H1 (cell line): ENCODE measurements around the gene HNF1B. TPM values are rescaled to one million over a fixed set of nuclear protein-coding genes. Genes with fewer than 3 reads are reported as not detected.
"Not testable (repeated sequence)": the region's sequence is repeated elsewhere in the genome, so short reads cannot be mapped to it uniquely, and the experiment has no call there.

ENCODE experiments used
- CTCF ChIA-PET: fragments of 300-600 bp; sonication (Branson Sonifier 250); formaldehyde crosslinking; loops from one replicate; lab custom pipeline; 2021; ENCODE audit not compliant: partially characterized antibody; lab: Charles Lee
- POLR2A ChIA-PET: fragments of 300-600 bp; sonication (Branson Sonifier 250); formaldehyde crosslinking; loops from one replicate; lab custom pipeline; 2021; ENCODE audit warnings: inconsistent platforms; ENCODE audit not compliant: partially characterized antibody; lab: Charles Lee
- DNase-seq, 2 experiments: peaks; one replicate each; pipeline versions ENCODE4 v3.0.0 to v3.0.0-alpha.2; 2010 to 2022; ENCODE audit warnings: low spot score in 2 of 2, low read depth in 1 of 2, mixed read lengths in 1 of 2
- FAIRE-seq: peaks from 2 replicates; lab custom pipeline; 2011; peaks lifted over from hg19 to GRCh38; lab: Jason Lieb, UNC
- H2AFZ ChIP-seq: 2 replicates; pipeline ENCODE4 v1.8.1; 2012; ENCODE audit warnings: low read length, inconsistent platforms
- H2AK5ac ChIP-seq: 2 replicates; pipeline ENCODE4 v1.6.1; 2013; ENCODE audit warnings: low read depth, low read length
- H2BK120ac ChIP-seq: replicated peaks from 2 replicates; pipeline ENCODE3; 2013; ENCODE audit warnings: low read depth, low read length, inconsistent platforms
- H2BK12ac ChIP-seq: 2 replicates; pipeline ENCODE4 v1.6.1; 2013; ENCODE audit warnings: low read depth, low read length
- H2BK15ac ChIP-seq: 2 replicates; pipeline ENCODE4 v1.6.1; 2013; ENCODE audit warnings: low read length
- H2BK20ac ChIP-seq: 2 replicates; pipeline ENCODE4 v1.6.1; 2013; ENCODE audit warnings: low read length
- H2BK5ac ChIP-seq: 2 replicates; pipeline ENCODE4 v1.6.1; 2013; ENCODE audit warnings: low read depth, low read length
- H3K14ac ChIP-seq: 2 replicates; pipeline ENCODE4 v1.6.1; 2013; ENCODE audit warnings: inconsistent platforms; ENCODE audit not compliant: insufficient read length
- H3K18ac ChIP-seq: 2 replicates; pipeline ENCODE4 v1.6.1; 2013; ENCODE audit warnings: low read length; ENCODE audit errors: extremely low read depth
- H3K23ac ChIP-seq: 2 replicates; pipeline ENCODE4 v1.6.1; 2013; ENCODE audit warnings: inconsistent platforms; ENCODE audit not compliant: insufficient read length
- H3K23me2 ChIP-seq: 2 replicates; pipeline ENCODE4 v1.6.1; 2013; ENCODE audit warnings: low read depth, low read length
- H3K27ac ChIP-seq: 2 replicates; pipeline ENCODE4 v1.6.1; 2011; ENCODE audit warnings: low read depth, low read length, inconsistent platforms
- H3K27me3 ChIP-seq, 4 experiments: replicated peaks in 1 of 4; 1 replicate in 1 of 4; 2 replicates in 3 of 4; pipeline versions ENCODE4 v1.6.1 to v1.8.1; 2011 to 2013; ENCODE audit warnings: low read length in 3 of 4, mild to moderate bottlenecking in 3 of 4, inconsistent platforms in 2 of 4, mixed read lengths in 2 of 4, moderate library complexity in 1 of 4; ENCODE audit not compliant: control insufficient read depth in 3 of 4, insufficient read depth in 3 of 4; ENCODE audit errors: extremely low read depth in 1 of 4
- H3K36me3 ChIP-seq, 4 experiments: 2 replicates each; pipeline versions ENCODE4 v1.6.1 to v1.8.1; 2011 to 2013; ENCODE audit warnings: mild to moderate bottlenecking in 4 of 4, low read length in 3 of 4, moderate library complexity in 2 of 4, control low read depth in 1 of 4, inconsistent platforms in 1 of 4; ENCODE audit not compliant: insufficient read depth in 4 of 4, control insufficient read depth in 2 of 4
- H3K4ac ChIP-seq: replicated peaks from 2 replicates; pipeline ENCODE3; 2013; ENCODE audit warnings: low read length, low read depth, mixed read lengths, inconsistent platforms; ENCODE audit not compliant: insufficient read length
- H3K4me1 ChIP-seq, 4 experiments: replicated peaks in 1 of 4; 1 replicate in 1 of 4; 2 replicates in 3 of 4; pipeline versions ENCODE4 v1.6.1 to v1.8.1; 2011 to 2013; ENCODE audit warnings: low read length in 3 of 4, inconsistent platforms in 2 of 4, mixed read lengths in 1 of 4; ENCODE audit not compliant: insufficient read depth in 4 of 4, control insufficient read depth in 3 of 4
- H3K4me2 ChIP-seq, 2 experiments: 2 replicates each; pipeline versions ENCODE4 v1.6.1 to v1.8.1; 2011 to 2013; ENCODE audit warnings: low read depth in 2 of 2, low read length in 2 of 2, control low read depth in 1 of 2, inconsistent platforms in 1 of 2, mild to moderate bottlenecking in 1 of 2; ENCODE audit not compliant: insufficient read depth in 1 of 2
- H3K4me3 ChIP-seq, 4 experiments: fragments of 200-600, 300-600 bp in 1 of 4; sonication (generic), shearing (Covaris generic), sonication (Bioruptor Twin) in 1 of 4; 2 replicates each; pipeline versions ENCODE4 v1.5.1 to v1.8.1; 2011 to 2016; ENCODE audit warnings: low read length in 4 of 4, low read depth in 3 of 4, control low read depth in 2 of 4, inconsistent platforms in 2 of 4, mild to moderate bottlenecking in 2 of 4, mixed read lengths in 1 of 4, moderate library complexity in 1 of 4; ENCODE audit not compliant: insufficient read depth in 2 of 4; ENCODE audit errors: extremely low read depth in 1 of 4
- H3K56ac ChIP-seq: replicated peaks from 2 replicates; pipeline ENCODE3; 2013; ENCODE audit warnings: low read depth, mild to moderate bottlenecking, mixed read lengths, low read length, inconsistent platforms; ENCODE audit not compliant: insufficient read length
- H3K79me1 ChIP-seq: 2 replicates; pipeline ENCODE4 v1.6.1; 2013; ENCODE audit warnings: low read depth, low read length, control low read depth
- H3K79me2 ChIP-seq, 2 experiments: 2 replicates each; pipeline versions ENCODE4 v1.6.1 to v1.8.1; 2012 to 2013; ENCODE audit warnings: low read length in 2 of 2, mild to moderate bottlenecking in 2 of 2, inconsistent platforms in 1 of 2; ENCODE audit not compliant: insufficient read depth in 2 of 2, control insufficient read depth in 1 of 2
- H3K9ac ChIP-seq, 4 experiments: replicated peaks in 1 of 4; 1 replicate in 1 of 4; 2 replicates in 3 of 4; pipeline versions ENCODE4 v1.6.1 to v1.8.1; 2011 to 2013; ENCODE audit warnings: low read depth in 3 of 4, low read length in 3 of 4, control low read depth in 2 of 4, mild to moderate bottlenecking in 2 of 4, moderate library complexity in 2 of 4, inconsistent platforms in 1 of 4; ENCODE audit errors: extremely low read depth in 1 of 4
- H3K9me3 ChIP-seq, 2 experiments: 2 replicates each; pipeline versions ENCODE4 v1.6.1 to v1.8.1; 2012 to 2013; ENCODE audit warnings: mild to moderate bottlenecking in 2 of 2, moderate library complexity in 2 of 2, control low read depth in 1 of 2, inconsistent platforms in 1 of 2, low read depth in 1 of 2, low read length in 1 of 2, mixed read lengths in 1 of 2; ENCODE audit not compliant: insufficient read depth in 2 of 2
- H4K20me1 ChIP-seq, 2 experiments: replicated peaks in 1 of 2; 2 replicates each; pipeline versions ENCODE3 to v1.8.1; 2011 to 2013; ENCODE audit warnings: inconsistent platforms in 2 of 2, low read length in 2 of 2, mild to moderate bottlenecking in 1 of 2; ENCODE audit not compliant: insufficient read depth in 2 of 2, control insufficient read depth in 1 of 2
- H4K5ac ChIP-seq: 2 replicates; pipeline ENCODE4 v1.6.1; 2013; ENCODE audit warnings: low read length, low read depth, mixed read lengths, inconsistent platforms; ENCODE audit not compliant: insufficient read length
- H4K8ac ChIP-seq: 2 replicates; pipeline ENCODE4 v1.8.0; 2013; ENCODE audit warnings: mild to moderate bottlenecking, moderate library complexity, low read length, inconsistent platforms; ENCODE audit not compliant: insufficient read depth; ENCODE audit errors: extremely low read depth
- H4K91ac ChIP-seq: replicated peaks from 2 replicates; pipeline ENCODE3; 2013; ENCODE audit warnings: low read length, mixed read lengths, inconsistent platforms; ENCODE audit not compliant: insufficient read length
- WGBS, 2 experiments: shearing (Covaris generic) in 1 of 2; methylation state at CpG; one replicate each; pipeline versions ENCODE4 v1.1.6 to v1.1.7; 2013 to 2015; ENCODE audit warnings: low lambda C conversion rate in 2 of 2, mixed read lengths in 2 of 2, inconsistent platforms in 1 of 2, low coverage in 1 of 2, missing lambda C conversion rate in 1 of 2; ENCODE audit not compliant: insufficient replicate concordance in 2 of 2, insufficient coverage in 1 of 2, insufficient read length in 1 of 2; ENCODE audit errors: extremely low coverage in 1 of 2, missing lambda C conversion rate in 1 of 2; 5-methylcytosine and 5-hydroxymethylcytosine counted together
- polyA plus RNA-seq, 7 experiments: library from polyadenylated mRNA; depleted of rRNA in 3 of 7; stranded (reverse) in 5 of 7; unstranded in 2 of 7; fragments of >200 nt in 5 of 7; fragments of 200-250 nt in 2 of 7; gene quantifications; 1 replicate in 5 of 7; 2 replicates in 1 of 7; 4 replicates in 1 of 7; pipeline versions ENCODE4 v1.2.1 to v1.2.3, GENCODE V29; 2011 to 2013; ENCODE audit warnings: missing spikeins in 2 of 7, mixed read lengths in 2 of 7
- total RNA-seq: library from RNA; stranded (reverse); fragmentation: NEBNext Ultra II Directional; extraction: Animal tissue kit (Norgen Biotek cat#: 25700); gene quantifications from 2 replicates; pipeline ENCODE4 v1.2.1, GENCODE V29; 2021

The HNF1B gene
- total and polyA plus RNA-seq, 2 of the 8 experiments (the other 6 are each of a cell fraction or from before 2014, with no cell fraction given) = 0.13 to 0.30 TPM

DNA sequence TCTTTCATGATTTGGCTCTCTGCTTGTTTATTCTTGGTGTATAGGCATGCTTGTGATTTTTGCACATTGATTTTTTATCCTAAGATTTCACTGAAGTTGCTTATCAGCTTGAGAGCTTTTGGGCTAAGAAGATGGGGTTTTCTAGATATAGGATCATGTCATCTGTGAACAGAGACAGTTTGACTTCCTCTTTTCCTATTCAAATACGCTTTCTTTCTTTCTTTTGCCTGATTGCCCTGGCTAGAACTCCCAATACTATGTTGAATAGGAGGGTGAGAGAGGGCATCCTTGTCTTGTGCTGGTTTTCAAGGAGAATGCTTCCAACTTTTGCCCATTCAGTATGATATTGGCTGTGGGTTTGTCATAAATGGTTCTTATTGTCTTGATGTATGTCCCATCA is 37.6 kb upstream of the HNF1B start:
- H3K4ac ChIP-seq, H2BK5ac ChIP-seq, H3K9me3 ChIP-seq, H3K27ac ChIP-seq, H3K4me1 ChIP-seq, H4K91ac ChIP-seq, H3K14ac ChIP-seq, DNase-seq, H3K79me2 ChIP-seq, H2BK15ac ChIP-seq, H4K20me1 ChIP-seq, H3K4me2 ChIP-seq, H4K8ac ChIP-seq, H4K5ac ChIP-seq, H2AFZ ChIP-seq, H3K23me2 ChIP-seq, H2AK5ac ChIP-seq, H3K79me1 ChIP-seq, H3K27me3 ChIP-seq, H3K56ac ChIP-seq, H3K18ac ChIP-seq, POLR2A ChIA-PET, FAIRE-seq, H3K4me3 ChIP-seq, H2BK20ac ChIP-seq, H2BK120ac ChIP-seq, H2BK12ac ChIP-seq, H3K23ac ChIP-seq, H3K36me3 ChIP-seq, H3K9ac ChIP-seq: not testable (repeated sequence)
- 79% methylated on average over 1 of the region's 1 CpG; no CpG with 5 or more reads in 1 of the 2 experiments for WGBS, 2 experiments
- CTCF ChIA-PET = interaction anchor here (2.5 kb wide), 1 partner anchor 12 kb away, joined by 12 read pairs; no protein-coding TSS in a partner anchor
